GM19468 (cell line): ENCODE results near the gene METAP2.
A peak's percentile ranks its signal among the peaks of the same experiment; 100 is the strongest.
"Not testable (repeated sequence)": the region's sequence is repeated elsewhere in the genome, so short reads cannot be mapped to it uniquely, and the experiment has no call there.

Source experiments
- ATAC-seq: cut with Tn5 transposase; IDR thresholded peaks from one replicate; pipeline ENCODE4 v1.9.1; 2021; ENCODE audit warnings: mild to moderate bottlenecking, moderate library complexity, moderate number of reproducible peaks; ENCODE audit not compliant: unreplicated experiment; ENCODE audit errors: extremely low read depth

The METAP2 gene

GRCh38 chr12:95460896-95461295 is 13.1 kb upstream of the METAP2 start:
- no peak for ATAC-seq

DNA sequence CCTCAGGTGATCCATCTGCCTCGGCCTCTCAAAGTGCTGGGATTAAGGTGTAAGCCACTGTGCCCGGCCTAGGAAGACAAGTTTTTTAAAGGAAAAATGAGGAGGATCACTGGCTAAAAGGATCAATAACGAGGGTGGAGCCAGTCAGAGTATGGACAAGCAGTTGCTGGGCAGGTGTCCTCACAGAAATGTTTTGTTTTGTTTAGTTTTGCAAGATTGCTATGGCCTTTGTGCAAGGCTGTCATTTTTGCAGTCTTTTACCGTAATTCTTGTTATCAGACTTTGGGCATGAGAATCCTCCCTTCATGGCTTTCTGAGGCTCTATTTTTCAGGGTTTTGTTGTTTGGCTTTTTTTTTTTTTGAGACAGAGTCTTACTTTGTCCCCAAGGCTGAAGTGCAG is 11.9 kb upstream of the METAP2 start:
- no peak for ATAC-seq

DNA sequence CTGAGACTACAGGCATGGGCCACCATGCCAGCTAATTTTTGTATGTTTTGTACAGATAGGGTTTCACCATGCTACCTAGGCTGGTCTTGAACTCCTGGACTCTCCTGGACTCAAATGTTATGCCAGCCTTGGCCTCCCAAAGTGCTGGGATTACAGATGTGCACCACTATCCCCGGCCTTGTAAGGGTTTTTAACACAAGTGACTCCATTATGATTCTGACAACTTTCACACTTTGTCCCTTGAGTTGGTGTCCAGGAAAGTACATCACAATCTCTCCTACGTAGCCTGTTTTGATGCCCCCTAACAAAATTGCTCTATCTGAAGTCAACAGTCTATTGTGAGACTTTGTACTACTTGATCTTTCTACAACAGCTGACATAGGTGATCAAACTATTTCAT is 11.4 kb upstream of the METAP2 start:
- no peak for ATAC-seq

DNA sequence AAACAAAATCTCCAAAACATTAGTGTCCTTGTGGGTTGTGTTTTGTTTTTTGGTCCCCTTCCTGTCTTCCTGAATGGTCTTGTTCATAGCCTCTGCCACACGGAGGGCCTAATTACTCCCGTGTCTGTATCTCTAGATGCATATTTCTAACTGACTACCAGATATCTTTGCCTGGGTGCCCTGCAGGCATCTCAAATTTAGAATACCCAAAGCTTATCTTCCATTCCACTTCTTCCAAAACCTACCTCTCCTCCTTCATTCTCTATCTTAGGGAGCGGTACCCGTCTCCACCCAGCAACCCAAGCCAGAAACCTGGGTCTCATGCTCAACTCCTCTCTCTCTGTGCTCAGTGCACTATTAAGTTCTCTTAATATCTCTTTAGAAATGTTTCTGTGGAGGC is 10.9 kb upstream of the METAP2 start:
- no peak for ATAC-seq

GRCh38 chr12:95463776-95464175 is 10.2 kb upstream of the METAP2 start:
- ATAC-seq: not testable (repeated sequence)

- ATAC-seq: no peak
Measured at GRCh38 chr12:95465275-95465674, 8.7 kb upstream of the METAP2 start.

GRCh38 chr12:95470300-95470699 is 3.7 kb upstream of the METAP2 start:
- ATAC-seq: no peak

GRCh38 chr12:95473231-95473883 is 595 bp upstream of the METAP2 start:
- ATAC-seq: peak; percentile 2

DNA sequence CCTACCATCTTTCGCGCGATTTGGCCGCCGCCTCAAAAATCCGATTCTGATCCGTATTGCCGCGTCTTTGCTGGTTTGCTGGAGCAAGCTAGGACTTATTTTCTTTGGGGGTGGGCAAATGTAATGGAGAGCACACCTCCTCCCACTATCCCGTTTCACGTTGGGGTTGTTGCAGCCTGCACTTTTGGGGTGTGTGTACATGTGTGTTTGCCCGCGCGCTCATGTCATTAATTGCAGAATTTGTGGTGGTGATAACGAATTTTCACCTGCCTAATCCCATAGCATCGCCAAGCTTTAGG is 657 bp downstream of the METAP2 start:
- ATAC-seq: no peak

DNA sequence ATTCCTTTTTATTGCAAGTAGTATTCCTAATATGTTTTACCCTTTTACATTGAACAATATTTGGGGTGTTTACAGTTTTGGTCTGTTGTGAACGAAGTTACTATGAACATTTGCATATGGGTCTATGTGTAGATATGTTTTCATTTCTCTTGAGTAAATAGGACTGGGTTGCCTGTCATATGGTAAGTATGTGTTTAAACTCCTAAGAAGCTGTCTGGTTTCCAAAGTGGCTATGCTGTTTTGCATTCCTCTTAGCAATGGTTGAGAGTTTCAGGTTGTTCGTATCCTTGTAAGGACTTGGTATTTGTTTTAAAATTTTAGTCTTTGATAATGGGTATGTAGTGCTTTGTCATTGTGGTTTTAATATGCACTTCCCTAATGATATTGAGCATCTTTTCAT is 6.3 kb downstream of the METAP2 start:
- no peak for ATAC-seq

- ATAC-seq: no peak
Measured at GRCh38 chr12:95481072-95481471, 7.1 kb downstream of the METAP2 start.

GRCh38 chr12:95481888-95482287 is 7.9 kb downstream of the METAP2 start:
- no peak for ATAC-seq

DNA sequence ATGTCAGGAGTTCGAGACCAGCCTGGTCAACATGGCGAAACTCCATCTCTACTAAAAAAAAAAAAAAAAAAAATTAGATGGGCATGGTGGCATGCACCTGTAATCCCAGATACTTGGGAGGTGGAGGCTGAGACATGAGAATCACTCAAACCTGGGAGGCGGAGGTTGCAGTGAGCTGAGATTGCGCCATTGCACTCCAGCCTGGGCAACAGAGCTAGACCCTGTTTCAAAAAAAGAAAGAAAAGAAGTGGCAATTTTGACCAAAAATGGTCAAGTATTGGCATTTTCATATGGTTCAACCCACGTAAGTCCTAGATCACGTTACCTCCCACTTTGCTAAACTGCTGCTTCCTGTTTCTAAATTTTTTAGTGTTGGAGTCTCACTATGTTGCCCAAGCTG is 8.6 kb downstream of the METAP2 start:
- not testable (repeated sequence) for ATAC-seq

DNA sequence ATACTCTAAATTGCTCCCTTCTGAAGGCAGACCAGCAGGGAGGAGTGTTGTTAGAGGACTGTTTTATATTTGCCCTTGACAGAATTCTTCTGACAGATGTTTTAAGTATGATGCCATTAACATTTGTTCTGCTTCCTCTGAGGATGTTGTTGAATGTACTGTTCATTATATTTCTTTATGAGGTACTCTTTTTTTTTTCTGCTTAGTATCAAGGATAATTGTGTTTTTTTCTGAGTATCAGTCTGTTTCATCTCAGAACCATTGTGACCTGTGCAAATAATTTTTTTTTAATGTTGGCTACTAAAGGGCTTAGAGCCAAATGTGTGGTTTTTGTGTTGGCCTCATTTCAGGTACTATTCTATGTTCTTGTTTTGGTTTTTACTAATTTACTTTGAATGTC is 10.6 kb downstream of the METAP2 start:
- ATAC-seq: no peak

GRCh38 chr12:95487024-95487423 is 13.1 kb downstream of the METAP2 start:
- ATAC-seq: no peak

GRCh38 chr12:95492462-95492861 is 18.5 kb downstream of the METAP2 start:
- ATAC-seq: no peak

DNA sequence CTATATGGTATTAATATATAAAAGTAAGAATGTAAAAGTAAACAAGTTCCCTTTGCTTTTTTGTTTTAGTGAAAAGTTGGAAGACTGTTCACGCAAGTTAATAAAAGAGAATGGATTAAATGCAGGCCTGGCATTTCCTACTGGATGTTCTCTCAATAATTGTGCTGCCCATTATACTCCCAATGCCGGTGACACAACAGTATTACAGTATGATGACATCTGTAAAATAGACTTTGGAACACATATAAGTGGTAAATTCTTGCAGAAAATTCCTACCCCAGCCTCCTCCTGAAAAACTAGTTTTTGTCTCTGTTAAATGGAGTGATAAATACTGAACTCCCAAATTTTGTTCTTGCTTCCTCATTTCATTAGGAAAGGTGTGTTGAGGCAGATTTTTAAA is 20.9 kb downstream of the METAP2 start:
- ATAC-seq: no peak

- no peak for ATAC-seq
Measured at GRCh38 chr12:95495433-95495832, 21.5 kb downstream of the METAP2 start.

DNA sequence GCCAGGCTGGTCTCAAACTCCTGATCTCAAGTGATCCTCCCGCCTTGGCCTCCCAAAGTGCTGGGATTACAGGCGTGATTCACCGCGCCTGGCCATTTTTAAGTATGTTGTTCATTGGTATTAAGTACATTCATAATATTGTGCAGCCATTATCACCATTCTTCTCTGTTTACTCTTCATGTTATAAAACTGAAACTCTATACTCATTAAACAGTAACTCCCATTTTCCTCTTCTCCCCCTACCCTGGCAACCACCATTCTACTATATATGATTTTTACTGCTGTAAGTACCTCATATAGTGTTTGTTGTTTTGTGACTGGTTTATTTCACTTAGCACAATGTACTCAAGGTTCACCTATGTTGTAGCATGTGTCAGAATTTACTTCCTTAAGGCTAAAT is 23.1 kb downstream of the METAP2 start:
- ATAC-seq: no peak

DNA sequence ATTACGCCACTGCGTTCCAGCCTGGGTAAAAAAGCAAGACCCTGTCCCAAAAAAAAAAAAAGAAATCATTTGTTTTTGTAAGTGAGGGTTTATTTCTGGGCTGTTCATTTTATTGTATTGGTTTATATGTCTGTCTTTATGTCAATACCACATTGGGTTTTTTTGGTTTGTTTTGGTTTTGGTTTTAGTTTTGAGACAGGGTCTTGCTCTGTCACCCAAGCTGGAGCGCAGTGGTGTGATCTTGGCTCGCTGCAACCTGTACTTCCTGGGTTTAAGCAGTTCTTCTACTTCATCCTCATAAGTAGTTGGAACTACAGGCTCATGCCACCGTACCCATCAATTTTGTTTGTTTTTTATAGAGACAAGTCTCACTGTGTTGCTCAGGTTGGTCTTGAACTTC is 25.0 kb downstream of the METAP2 start:
- ATAC-seq: no peak

- no peak for ATAC-seq
Measured at GRCh38 chr12:95499772-95500171, 25.8 kb downstream of the METAP2 start.

GRCh38 chr12:95504140-95504539 is 30.2 kb downstream of the METAP2 start:
- no peak for ATAC-seq

GRCh38 chr12:95505039-95505438 is 31.1 kb downstream of the METAP2 start:
- no peak for ATAC-seq
